ENCODE data around the gene HMCN2. TPM values are rescaled to one million over a fixed set of nuclear protein-coding genes. Genes with fewer than 3 reads are reported as not detected.

Gene HMCN2
- total and polyA plus RNA-seq, 2 of the 4 experiments (the other 2 are of a cell fraction): 0.02 TPM; not detected in 1

- TF ChIP-seq CEBPB (IDR thresholded peaks at IDR 0.05; ENCODE audit: low read depth, low read length): no peak
- TF ChIP-seq RAD21 (IDR thresholded peaks at IDR 0.05; ENCODE audit: low read length): no peak
- TF ChIP-seq MAZ (IDR thresholded peaks at IDR 0.05; ENCODE audit: borderline replicate concordance, low read depth, low read length): no peak
- TF ChIP-seq NFE2L2 (IDR thresholded peaks at IDR 0.05; ENCODE audit: low read depth, low read length): no peak
- TF ChIP-seq MXI1 (IDR thresholded peaks at IDR 0.05; ENCODE audit: borderline replicate concordance, low read depth, low read length): no peak
- Histone ChIP-seq H3K14ac (replicated peaks; ENCODE audit: low read depth, low read length) (no peak overlapping the region), H3K36me3 (ENCODE audit: control insufficient read depth, insufficient read depth, low read length) (no peaks in the 10 kb centered on the region), H3K27ac (ENCODE audit: insufficient read depth, low read length) (no peak overlapping the region), H3K9me1 (ENCODE audit: insufficient read depth, low read length) (no peaks in the 10 kb centered on the region), H3K9me3 (ENCODE audit: control insufficient read depth, insufficient read depth, low read length) (no peaks in the 10 kb centered on the region; the same call in 1 of the 2 replicates), H2AK9ac (replicated peaks; ENCODE audit: low read depth, low read length, poor library complexity) (no peak overlapping the region), H3K56ac (ENCODE audit: extremely low read depth, insufficient read depth, low read length) (no peak overlapping the region), H3K4me3 (ENCODE audit: insufficient read depth, low read depth, low read length) (no peak overlapping the region), H3K27me3 (ENCODE audit: control insufficient read depth, insufficient read depth, low read length) (peaks cover 51% of the 10 kb centered on the region), H3K4me1 (ENCODE audit: control insufficient read depth, insufficient read depth, low read length) (peaks cover 3% of the 10 kb centered on the region; the same call in 1 of the 2 replicates), H2BK15ac (ENCODE audit: low read depth, low read length) (no peak overlapping the region), H2BK120ac (ENCODE audit: low read depth, low read length) (no peak overlapping the region), H2AK5ac (ENCODE audit: low read depth, low read length) (no peak overlapping the region), H3K4me2 (ENCODE audit: low read depth, low read length) (no peak overlapping the region), H3K79me1 (ENCODE audit: low read depth in 1 of 2, low read length in 2 of 2) (no peaks in the 10 kb centered on the region), H2BK20ac (ENCODE audit: low read depth, low read length) (no peak overlapping the region), H2AFZ (replicated peaks; ENCODE audit: low read length, poor library complexity) (no peak overlapping the region), H2BK5ac (ENCODE audit: low read depth, low read length, poor library complexity, severe bottlenecking) (no peak overlapping the region), H4K5ac (ENCODE audit: low read depth, low read length) (no peak overlapping the region), H3K4ac (ENCODE audit: low read depth, low read length) (no peak overlapping the region), H4K91ac (ENCODE audit: insufficient read depth, low read depth, low read length) (no peak overlapping the region), H3K23ac (ENCODE audit: low read depth, low read length) (no peak overlapping the region), H3K18ac (ENCODE audit: low read depth, low read length) (no peak overlapping the region), H4K8ac (ENCODE audit: low read depth in 2 of 2, low read length in 2 of 2) (no peak overlapping the region), H4K20me1 (ENCODE audit: insufficient read depth, low read length) (no peaks in the 10 kb centered on the region), H3K9ac (ENCODE audit: low read depth, low read length) (no peak overlapping the region)
- in situ Hi-C loops (cut with MboI; ENCODE audit: low sequenced_read_pairs) (no loop called here), intact Hi-C loops (cut with micrococcal nuclease) (no loop called here), dilution Hi-C loops (cut with HindIII; ENCODE audit: low sequenced_read_pairs, unreplicated experiment) (no loop called here)
- DNase-seq (no peak), ATAC-seq (ENCODE audit: low read depth) (no peak)
- no TSS peak for BruUV-seq (replicated peaks)
- ChIA-PET POLR2A (ENCODE audit: unreplicated experiment) (no interaction called here), CTCF (no interaction called here)
- WGBS, 2 experiments (ENCODE audit: extremely low coverage in 2 of 2, insufficient read length in 1 of 2): 100% methylated on average over 1 of the region's 6 CpGs; no CpG with 5 or more reads in 1 of the 2 experiments
Measured at GRCh38 chr9:130294664-130295063, 29.1 kb downstream of the HMCN2 start.
